Measurements from ENCODE around the gene MRGPRD.
"Not testable (repeated sequence)": the region's sequence is repeated elsewhere in the genome, so short reads cannot be mapped to it uniquely, and the experiment has no call there.

MRGPRD gene

DNA sequence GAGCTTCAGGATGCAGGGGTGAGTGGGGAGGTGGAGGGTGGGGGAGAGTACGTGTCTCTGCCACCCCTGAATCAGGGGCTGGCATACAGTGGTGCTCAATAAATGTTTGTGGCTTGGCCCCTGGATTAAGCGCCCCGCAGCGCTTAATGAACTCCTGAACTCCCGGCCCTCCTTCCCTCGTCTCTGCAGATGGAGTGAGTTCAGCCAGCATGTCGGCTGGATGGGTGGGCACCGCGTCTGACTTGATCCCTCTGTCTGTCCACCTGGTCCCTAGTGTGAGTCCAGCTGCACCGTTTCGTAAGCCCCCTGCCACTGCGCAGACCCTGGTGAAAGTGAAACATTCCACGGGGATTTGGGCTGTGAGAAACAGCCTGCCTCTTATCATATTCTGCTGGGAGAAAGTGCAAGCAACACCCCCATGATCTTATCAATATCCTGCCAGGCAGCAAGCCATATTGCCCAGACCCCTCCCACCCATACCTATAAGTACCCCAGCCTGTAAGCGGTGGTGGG lies 12.0 kb upstream of the MRGPRD start:
- no peak for DNase-seq

DNA sequence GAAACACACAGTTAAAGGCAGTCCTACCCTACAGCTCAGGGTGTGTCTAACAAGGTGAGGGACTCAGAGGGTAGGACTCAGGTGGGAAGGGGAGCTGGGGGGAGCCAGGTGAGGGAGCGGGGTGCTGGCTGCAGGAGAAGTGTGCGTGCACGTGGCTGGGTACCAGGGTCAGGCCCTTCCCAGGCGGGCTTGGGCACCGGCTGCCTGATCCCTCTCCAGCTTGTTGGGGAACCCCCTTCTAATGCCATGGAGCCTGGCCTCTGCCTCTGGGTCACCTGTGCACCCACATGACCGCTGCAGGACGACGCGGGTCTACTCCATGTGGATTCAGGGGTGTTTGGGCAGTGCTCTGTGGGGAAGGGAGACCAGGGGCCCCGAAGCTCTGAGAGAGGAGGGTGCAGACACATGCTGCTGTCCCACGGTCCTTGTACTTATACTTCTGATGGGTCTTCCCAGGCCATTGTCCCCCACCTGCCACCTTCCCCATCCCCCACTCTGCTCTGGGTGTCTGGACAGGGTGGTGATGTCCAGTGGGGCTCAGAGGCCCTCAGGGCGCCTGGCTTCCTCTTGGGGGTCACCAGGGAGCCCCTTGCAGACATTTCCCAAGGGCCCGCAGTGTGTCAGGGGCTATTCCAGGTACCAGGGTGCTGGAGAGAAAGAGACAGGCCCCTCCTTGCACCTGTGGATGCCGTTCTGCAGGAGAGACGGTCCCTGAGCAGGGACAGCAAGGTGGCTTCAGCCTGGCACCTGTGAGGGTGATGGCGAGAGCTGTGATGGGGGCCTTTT lies 10.4 kb upstream of the MRGPRD start:
- DNase-seq, result no peak

DNA sequence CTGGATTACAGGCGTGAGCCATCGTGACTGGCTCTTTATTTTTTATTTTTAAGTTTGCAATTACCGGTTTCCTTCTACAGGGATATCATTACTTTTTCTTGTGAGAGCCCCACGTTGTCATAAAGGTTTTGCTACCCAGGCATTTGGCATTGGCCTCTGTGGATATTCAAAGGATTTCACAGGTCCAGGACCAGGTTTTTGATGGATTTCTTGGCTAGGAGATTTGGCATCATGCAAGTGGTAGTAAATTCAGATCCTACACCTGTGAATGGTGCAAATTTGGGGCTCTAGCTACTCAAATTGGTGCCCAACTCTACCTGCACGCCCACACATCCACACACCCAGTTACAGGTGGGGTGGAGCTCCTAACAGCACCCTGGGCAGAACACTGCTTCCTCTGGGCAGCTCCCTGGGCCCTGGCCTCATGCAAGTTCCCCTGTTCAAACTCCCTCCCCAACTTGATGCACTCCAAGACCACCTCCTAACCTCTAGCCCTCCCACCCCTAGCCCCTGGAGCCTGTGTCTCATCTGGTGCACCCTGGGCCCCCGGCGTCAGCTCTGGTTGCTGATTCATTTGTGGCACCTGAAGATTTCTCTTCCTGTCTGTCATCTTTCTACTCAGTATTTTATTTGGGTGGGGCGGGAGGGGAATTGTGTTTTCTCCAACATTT lies 9.3 kb upstream of the MRGPRD start:
- no peak for DNase-seq

DNA sequence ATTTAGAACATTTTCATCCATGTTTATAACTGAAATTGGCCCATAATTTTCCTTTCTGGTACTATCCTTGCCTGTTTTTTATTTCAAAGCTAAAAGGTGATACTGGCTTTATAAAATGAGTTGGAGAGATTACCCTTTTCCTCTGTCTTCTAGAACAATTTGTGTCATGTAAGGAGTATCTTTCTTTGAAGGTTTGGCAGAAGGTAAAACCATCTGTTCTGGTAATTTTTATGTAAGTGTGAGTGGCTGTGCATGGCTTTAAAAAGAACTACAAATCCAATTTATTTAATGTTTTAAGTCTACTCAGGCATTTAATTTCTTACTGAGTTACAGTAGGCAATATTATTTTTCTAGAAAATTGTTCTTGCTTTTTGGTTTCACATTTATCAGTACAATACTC lies 7.7 kb upstream of the MRGPRD start:
- DNase-seq, result no peak

DNA sequence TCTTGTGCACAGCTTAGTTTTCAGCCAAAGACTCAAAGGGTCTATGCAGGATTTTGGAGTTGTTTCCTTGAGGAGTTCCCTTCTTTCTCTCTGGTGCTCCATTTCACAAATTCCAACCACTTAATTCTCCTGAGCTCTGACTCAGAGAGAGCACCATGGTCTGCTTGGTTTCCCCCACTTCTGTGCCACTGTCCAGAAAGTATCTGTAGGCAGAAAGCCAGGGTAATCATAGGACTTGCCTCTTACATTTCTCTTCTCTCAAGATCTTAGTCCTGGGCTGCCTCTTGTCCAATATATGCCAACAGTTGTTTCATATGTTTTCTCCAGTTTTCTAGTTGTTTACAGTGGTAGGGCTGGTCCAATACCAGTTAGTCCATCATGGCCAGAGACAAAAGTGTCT lies 6.4 kb upstream of the MRGPRD start:
- no peak for DNase-seq

DNA sequence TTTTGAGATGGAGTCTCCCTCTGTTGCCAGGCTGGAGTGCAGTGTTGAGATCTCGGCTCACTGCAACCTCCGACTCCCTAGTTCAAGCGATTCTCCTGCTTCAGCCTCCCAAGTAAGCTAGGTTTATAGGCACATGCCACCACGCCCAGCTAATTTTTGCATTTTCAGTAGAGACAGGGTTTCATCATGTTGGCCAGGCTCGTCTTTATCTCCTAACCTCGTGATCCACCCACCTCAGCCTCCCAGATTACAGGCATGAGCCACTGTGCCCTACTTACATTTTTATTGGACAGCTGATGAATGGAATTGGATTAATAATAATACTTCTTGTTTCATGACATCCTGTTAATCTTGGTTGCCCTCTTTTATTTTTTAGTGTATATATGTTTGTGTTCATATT lies 3.0 kb upstream of the MRGPRD start:
- no peak for DNase-seq

DNA sequence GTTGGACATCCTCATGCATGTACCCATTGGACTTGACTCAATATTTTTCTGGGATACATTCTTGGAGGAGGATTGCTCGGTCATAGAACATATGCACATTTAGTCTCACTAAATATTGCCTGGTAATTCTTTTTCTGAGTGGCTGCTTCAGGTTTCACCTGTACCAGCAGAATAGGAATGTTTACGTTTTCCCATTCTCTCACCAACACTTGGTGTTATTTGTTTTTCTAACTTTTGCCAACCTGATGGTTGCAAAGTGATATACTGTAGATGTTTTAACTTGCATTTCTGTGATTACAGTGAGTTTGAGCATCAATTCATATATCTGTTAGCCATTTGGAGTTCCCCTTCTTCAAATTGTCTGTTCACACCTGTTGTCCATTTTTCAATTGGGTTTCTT lies 1.3 kb upstream of the MRGPRD start:
- DNase-seq, result no peak

DNA sequence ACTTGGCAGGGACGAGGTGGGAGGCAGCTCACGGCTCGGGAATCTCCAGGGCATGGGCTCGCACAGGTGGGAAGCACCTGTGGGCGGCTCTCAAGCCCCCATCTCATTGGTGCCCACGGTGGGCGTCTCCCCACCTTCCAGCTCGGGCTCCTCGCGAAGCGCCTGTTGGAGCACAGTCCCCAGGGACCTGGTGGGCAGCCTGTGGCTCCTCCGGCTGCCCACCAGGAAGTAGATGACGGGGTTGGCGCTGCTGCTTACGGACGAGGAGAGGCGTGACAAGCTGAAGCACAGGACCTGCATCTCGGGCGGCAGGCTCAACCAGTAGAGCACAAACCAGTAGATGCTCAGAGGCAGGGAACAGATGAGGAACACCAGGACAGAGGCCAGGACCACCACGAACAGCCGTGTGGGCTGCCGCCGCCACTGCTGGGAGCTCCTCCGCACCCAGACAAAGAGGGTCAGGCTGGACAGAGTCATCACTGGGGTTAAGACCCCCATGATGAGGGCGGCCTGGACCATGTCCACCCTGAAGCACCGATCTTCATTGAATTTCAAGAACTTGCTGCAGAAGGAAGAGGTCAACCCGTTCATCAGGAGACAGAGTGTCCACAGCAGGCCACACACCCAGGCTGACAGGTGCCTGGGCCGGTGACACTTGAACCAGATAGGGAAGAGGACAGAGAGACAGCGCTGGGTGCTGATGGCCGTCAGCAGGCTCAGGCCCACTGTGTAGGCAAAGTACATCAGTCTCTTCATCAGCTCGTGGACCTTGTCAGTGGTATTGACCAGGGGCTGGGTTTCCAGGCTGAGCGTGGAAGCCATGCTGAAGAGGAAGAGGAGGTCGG lies 633 bp downstream of the MRGPRD start:
- no peak for DNase-seq

DNA sequence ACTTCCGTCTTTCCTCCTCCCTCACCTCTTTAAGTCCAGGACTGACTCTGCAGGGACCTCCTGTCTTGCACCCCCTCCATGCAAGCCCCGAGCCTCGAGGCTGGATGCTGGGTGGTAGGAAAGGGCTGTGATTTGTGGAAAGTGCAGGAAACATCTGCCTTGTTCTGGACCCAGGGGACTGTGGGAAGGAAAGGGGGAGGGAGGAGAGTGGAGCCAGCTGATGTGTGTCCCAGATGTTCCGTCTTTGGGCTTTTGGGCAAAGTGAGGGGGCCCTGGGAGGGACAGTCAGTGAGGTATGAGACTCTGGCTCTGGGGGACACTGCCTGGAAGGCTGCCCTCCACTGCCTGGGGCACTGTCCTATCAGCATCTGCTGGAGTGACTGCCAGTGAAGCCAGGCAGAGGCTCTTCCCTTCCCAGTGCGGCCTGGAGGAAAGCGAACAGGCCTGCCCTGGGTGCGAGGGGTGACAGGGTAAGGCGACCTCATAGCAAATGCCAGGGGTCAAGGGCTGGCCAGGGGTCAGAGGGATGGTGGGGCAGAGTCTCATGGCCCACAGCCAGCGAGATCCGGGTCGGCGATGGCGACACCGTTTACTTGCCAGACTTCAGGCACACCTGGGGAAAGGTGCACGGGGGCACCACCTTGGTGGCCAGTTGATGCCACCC lies 1.7 kb downstream of the MRGPRD start:
- no peak for DNase-seq

DNA sequence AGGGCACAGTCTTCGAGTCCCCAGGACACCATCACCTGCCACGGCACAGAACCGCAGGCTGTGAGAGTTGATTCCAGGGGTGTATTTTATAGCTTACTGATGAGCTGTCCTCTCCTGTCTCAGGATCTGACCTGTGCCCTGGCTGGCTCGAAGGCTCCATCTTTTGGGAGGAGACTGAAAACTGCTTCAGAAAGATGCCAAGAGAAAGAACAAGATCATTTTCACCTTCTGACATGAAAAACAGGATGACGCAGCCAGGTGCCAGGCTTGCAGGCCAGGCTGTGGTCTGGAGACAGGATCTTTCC lies 2.2 kb downstream of the MRGPRD start:
- DNase-seq, result no peak

DNA sequence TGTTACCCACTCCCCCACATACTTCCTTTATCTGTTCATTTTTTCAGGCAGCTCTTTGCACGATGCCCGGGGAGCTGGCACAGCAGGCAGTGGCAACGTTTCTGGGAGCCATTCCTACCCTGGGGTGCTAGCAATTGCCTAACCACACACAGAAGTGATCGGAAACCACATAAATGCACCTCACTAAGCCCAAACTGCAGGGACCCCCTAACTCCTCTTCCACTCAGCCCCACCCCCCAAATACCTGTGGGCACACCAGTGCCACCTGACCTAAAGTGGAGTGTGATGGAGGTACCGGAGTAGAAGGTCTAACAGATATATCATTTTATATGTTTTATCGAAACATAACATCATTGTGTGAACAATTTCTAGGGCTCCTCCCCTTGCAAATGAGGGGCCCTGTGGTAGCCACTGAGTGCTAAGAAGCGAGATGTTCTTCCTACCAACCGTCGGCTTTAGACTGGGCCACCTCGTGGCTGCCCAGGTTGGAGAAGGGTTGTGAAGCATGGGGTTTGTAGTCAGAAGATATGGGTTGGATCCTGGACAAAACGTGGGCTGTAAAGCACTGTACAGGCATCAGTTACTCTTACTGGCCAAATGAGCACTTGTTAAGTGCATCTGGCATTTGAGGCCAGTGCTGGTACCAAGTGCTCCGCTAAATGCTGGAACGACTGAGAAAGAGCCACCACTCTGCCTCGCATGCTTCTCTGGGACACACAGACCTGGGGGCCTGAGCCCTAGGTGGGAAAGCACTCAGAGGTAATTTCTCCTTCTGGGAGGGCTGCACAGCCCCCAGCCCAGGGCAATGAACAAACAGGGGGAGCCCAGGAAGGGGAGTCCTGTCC lies 2.8 kb downstream of the MRGPRD start:
- DNase-seq, result no peak

DNA sequence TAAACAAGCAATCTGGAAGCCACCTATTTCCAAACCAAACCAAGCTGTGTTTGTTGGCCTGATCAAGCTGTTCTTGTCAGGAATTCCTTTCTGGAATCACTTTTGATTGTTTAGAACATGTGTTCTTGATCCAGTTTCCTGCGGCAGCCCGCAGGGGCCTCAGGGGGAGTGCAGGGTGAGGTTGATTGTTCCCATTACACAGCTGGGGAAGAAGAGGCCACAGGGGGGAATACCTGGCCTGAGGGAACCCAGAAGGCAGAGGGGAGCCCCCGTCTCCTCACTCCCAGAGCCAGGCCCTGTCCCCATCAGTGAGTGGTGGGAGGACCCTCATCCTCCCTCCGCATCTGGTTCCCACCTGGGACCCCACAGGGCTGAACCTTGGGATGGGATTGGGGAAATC lies 4.2 kb downstream of the MRGPRD start:
- no peak for DNase-seq

DNA sequence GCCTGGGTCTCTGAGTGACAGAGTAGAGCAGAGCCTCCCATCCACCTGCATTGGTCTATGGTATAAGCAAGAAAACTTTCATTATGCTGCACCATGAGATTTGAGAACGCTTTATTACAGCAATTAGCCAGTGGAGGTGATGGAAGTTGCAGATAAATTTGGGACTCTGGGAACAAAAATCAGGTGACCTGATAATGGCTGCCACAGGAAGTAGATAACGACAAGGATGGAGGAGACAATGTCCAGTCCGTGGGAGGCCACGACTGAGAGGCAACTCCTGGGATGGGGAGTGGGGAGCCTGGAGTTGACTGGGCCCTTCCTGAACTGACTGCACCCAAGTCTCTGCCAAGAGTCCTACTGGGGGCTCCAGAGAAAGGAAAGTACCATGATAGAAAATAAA lies 4.7 kb downstream of the MRGPRD start:
- no peak for DNase-seq

DNA sequence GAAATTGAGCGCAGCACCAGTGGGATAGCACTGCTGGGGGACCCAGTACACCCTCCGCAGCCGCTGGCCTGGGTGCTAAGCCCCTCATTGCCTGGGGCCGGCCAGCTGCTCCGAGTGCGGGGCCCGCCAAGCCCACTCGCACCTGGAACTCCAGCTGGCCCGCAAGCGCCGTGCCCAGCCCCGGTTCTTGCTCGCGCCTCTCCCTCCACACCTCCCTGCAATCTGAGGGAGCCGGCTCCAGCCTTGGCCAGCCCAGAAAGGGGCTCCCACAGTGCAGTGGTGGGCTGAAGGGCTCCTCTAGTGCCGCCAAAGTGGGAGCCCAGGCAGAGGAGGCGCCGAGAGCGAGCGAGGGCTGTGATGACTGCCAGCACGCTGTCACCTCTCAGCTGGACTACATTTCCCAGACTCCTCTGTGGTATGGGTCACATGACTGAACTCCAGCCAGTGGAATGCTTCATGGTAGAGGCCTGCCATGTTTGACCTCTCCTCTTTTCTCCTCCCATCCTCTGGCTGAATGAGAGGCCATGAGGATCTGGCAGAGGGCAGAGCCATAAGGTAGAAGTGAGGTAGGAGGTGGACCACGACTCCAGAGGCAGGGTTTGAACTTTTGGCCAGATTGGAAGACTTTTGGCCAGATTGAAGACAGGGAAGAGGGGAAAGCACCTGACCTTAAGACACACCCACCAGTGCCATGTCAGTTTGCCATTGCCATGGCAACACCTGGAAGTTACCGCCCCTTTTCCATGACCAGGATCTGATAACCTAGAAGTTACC lies 6.2 kb downstream of the MRGPRD start:
- DNase-seq, result no peak

DNA sequence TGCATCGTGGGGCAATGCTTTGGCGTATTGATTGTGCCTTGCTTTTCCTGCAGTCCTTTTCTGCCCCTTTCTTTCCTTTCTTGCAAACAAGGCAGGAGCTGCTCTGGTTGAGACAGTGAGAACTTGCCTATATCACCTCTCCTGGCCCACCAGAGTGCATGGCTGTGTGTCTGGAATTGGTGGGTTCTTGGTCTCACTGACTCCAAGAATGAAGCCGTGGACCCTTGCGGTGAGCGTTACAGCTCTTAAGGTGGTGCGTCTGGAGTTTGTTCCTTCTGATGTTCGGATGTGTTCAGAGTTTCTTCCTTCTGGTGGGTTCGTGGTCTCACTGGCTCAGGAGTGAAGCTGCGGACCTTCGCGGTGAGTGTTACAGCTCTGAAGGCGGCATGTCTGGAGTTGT lies 7.1 kb downstream of the MRGPRD start:
- not testable (repeated sequence) for DNase-seq

DNA sequence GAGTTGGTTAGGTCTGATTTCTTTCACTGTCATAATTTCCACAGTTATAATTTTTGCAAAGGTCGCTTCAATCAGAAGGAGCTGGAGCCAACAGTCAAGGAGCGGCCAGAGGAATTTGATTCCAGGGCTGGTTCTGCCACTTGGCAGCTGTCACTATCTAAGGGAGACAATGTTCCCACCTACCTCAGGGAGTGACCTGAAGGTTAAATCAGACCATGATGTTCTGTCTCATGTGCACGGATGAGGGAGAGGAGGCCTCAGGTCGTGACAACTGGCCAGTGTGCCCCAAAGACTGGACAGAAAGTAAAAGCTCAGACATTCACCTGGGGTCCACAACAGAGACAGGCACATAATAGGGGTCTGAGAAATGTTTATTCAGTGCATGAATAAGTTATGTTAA lies 7.6 kb downstream of the MRGPRD start:
- DNase-seq, result no peak

DNA sequence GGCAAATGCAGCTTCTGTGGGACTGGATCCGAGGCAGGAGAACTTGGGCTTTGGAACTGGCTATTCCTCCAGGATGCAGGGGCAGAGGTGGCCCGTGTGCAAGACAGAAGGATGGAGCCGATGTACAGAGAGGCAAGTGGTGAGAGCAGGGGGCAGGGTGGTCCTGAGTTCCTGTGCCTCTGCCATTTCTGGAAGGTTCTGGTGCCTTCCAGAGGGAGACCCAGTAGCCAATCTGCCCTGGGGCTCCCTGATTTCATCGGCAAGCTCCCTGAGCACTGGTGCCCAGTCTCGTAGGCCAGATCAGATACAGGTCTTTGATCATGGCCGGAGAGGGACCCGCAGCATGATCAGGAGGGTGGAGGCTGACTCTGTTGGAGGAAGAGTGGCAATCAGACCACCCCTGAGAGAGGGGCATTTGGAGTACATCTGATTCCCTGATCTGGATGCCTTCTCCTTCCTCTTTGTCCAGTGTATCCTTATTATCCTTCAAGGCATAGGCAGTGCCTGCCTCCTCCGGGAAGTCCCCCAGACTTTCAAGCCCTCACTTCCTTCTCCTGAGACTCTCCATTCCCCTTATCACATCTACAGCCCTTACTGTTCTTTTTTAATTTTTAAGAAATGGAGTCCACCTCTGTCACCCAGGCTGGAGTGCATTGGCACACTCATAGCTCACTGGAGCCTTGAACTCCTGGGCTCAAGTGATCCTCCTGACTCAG lies 9.7 kb downstream of the MRGPRD start:
- DNase-seq, result no peak

DNA sequence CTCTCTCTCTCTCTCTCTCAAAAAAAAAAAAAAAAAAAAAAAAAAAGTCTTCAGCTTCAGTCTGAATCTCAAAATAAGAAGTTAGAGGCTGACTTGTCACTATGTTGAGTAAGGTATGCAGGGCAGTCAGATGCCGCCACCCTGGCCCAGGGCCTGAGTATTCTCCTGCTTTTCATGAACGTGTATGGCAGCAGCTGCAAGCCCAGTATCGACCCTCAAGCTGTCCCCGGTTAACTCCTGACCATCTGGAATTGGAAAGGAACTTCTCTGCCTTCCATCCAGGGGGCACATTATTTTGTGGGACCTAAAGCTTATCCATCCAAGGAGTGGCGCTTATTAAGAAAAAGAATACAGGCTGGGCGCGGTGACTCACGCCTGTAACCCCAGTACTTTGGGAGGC lies 11.4 kb downstream of the MRGPRD start:
- DNase-seq, result no peak

DNA sequence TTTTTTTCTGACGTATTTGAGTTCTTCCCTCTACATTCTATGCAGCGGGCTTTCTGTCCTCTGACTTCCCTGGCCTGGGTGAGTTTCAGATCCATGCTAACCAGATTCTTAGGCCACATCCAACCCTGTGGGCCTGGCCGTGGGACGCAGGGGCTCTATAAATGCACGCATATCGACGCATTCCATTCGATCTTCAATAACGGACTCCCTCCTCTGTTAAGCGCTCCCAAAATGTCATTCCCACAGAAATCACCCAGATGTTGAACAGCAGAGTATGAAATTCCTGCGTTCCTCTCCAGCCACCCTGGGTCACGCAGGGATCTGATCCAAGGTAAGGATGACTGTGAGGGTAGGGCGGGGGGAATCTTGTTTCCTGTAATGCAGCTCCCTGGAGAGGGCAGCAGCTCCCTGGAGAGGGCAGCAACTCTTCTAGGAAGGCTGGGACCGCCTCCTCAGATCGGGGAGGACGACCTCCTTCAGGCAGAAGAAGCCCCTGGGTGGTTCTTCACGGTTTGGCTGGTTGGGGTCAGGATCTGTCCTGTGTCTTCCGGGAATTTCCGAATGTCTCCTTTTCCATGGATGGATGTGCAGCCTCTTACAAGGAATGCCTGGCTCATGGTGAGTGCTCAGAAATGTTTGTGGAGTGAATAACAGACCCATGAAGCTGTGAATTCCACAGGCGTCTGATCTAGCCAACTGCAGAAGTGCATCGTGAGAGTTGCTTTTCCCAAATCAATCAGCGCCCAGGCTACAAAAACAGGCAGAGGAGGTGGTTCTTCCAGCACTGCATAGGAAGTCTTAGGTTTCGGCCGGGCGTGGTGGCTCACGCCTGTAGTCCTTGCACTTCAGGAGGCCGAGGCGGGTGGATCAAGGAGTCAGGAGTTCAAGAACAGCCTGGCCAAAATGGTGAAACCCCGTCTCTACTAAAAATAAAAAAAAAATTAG lies 12.2 kb downstream of the MRGPRD start:
- DNase-seq, result no peak

All from NCI-H1930 (cell line).